ENCODE data around the gene CKAP2.

DNA sequence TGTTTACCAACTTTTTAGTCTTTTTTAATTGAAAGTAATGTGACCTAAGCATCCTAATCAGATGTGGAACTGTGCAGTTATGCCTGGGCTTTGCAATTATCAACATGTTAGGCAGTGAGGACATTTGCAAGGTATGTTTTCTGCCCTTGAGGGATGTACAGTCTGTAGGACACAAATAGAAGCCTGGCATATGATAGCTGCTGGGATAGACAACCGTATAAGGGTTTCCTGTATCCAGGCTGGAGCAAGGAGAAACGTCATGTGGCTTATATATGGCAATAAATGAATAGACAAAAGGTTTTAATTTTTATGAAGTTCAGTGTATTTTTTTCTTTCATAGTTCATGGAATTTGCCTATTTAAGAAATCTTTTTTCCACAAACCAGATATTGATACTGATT, 2.8 kb upstream of the CKAP2 start:
- no peak for TF ChIP-seq CTCF (IDR thresholded peaks at IDR 0.05; ENCODE audit: low read depth, low read length)
- TF ChIP-seq POLR2A (IDR thresholded peaks at IDR 0.05; ENCODE audit: extremely low read depth, insufficient read length), result no peak
- TF ChIP-seq MYC (IDR thresholded peaks at IDR 0.05; ENCODE audit: low read depth, low read length), result no peak

Data from NB4 (cell line).